ENCODE results near the gene ROBO1. TPM values are rescaled to one million over a fixed set of nuclear protein-coding genes. Genes with fewer than 3 reads are reported as not detected.

The ROBO1 gene
- total and polyA plus RNA-seq, 4 donors, result 1.0 to 30.3 (median 3.9) TPM

DNA sequence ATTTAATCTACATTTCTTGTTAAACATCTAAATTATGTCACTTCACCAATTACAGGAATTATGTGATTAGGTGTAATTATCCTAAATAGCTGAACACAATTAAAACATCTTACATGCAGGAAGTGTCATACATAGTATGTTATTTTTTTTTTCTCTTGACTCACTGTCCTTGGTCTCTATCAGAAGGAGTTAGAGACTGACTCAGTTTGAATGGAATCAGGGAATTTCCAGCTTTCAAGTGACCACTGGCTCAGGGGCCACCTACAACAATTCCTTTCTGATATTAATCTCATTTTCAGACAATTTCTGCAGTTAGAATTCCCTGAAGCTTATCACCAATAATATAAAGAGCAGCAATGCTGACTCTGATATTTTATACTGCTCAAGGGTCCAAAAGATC lies 400.7 kb downstream of the ROBO1 start:
- no peak for TF ChIP-seq EGR1 (IDR thresholded peaks at IDR 0.05; ENCODE audit: low read depth in 2 of 2)
- no peak for TF ChIP-seq JUND (IDR thresholded peaks at IDR 0.05)
- TF ChIP-seq, protein P1, sequence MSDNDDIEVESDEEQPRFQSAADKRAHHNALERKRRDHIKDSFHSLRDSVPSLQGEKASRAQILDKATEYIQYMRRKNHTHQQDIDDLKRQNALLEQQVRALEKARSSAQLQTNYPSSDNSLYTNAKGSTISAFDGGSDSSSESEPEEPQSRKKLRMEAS (IDR thresholded peaks at IDR 0.05), result no peak
- TF ChIP-seq, protein P2, sequence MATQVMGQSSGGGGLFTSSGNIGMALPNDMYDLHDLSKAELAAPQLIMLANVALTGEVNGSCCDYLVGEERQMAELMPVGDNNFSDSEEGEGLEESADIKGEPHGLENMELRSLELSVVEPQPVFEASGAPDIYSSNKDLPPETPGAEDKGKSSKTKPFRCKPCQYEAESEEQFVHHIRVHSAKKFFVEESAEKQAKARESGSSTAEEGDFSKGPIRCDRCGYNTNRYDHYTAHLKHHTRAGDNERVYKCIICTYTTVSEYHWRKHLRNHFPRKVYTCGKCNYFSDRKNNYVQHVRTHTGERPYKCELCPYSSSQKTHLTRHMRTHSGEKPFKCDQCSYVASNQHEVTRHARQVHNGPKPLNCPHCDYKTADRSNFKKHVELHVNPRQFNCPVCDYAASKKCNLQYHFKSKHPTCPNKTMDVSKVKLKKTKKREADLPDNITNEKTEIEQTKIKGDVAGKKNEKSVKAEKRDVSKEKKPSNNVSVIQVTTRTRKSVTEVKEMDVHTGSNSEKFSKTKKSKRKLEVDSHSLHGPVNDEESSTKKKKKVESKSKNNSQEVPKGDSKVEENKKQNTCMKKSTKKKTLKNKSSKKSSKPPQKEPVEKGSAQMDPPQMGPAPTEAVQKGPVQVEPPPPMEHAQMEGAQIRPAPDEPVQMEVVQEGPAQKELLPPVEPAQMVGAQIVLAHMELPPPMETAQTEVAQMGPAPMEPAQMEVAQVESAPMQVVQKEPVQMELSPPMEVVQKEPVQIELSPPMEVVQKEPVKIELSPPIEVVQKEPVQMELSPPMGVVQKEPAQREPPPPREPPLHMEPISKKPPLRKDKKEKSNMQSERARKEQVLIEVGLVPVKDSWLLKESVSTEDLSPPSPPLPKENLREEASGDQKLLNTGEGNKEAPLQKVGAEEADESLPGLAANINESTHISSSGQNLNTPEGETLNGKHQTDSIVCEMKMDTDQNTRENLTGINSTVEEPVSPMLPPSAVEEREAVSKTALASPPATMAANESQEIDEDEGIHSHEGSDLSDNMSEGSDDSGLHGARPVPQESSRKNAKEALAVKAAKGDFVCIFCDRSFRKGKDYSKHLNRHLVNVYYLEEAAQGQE (IDR thresholded peaks at IDR 0.05), result no peak
- TF ChIP-seq, protein P3, sequence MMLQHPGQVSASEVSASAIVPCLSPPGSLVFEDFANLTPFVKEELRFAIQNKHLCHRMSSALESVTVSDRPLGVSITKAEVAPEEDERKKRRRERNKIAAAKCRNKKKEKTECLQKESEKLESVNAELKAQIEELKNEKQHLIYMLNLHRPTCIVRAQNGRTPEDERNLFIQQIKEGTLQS (IDR thresholded peaks at IDR 0.05), result no peak
- TF ChIP-seq RAD21 (IDR thresholded peaks at IDR 0.05), result no peak
- TF ChIP-seq TAF1 (conservative IDR thresholded peaks at IDR 0.05), result no peak
- TF ChIP-seq, protein P4, sequence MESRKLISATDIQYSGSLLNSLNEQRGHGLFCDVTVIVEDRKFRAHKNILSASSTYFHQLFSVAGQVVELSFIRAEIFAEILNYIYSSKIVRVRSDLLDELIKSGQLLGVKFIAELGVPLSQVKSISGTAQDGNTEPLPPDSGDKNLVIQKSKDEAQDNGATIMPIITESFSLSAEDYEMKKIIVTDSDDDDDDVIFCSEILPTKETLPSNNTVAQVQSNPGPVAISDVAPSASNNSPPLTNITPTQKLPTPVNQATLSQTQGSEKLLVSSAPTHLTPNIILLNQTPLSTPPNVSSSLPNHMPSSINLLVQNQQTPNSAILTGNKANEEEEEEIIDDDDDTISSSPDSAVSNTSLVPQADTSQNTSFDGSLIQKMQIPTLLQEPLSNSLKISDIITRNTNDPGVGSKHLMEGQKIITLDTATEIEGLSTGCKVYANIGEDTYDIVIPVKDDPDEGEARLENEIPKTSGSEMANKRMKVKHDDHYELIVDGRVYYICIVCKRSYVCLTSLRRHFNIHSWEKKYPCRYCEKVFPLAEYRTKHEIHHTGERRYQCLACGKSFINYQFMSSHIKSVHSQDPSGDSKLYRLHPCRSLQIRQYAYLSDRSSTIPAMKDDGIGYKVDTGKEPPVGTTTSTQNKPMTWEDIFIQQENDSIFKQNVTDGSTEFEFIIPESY (IDR thresholded peaks at IDR 0.05), result no peak
- no peak for TF ChIP-seq RXRA (IDR thresholded peaks at IDR 0.05)
- TF ChIP-seq NR2F2 (IDR thresholded peaks at IDR 0.05), result no peak
- TF ChIP-seq YY1 (IDR thresholded peaks at IDR 0.05), result no peak
- no peak for TF ChIP-seq SP1 (IDR thresholded peaks at IDR 0.05)
- TF ChIP-seq HNF4G (IDR thresholded peaks at IDR 0.05), result no peak
- TF ChIP-seq, protein P5, sequence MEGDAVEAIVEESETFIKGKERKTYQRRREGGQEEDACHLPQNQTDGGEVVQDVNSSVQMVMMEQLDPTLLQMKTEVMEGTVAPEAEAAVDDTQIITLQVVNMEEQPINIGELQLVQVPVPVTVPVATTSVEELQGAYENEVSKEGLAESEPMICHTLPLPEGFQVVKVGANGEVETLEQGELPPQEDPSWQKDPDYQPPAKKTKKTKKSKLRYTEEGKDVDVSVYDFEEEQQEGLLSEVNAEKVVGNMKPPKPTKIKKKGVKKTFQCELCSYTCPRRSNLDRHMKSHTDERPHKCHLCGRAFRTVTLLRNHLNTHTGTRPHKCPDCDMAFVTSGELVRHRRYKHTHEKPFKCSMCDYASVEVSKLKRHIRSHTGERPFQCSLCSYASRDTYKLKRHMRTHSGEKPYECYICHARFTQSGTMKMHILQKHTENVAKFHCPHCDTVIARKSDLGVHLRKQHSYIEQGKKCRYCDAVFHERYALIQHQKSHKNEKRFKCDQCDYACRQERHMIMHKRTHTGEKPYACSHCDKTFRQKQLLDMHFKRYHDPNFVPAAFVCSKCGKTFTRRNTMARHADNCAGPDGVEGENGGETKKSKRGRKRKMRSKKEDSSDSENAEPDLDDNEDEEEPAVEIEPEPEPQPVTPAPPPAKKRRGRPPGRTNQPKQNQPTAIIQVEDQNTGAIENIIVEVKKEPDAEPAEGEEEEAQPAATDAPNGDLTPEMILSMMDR (IDR thresholded peaks at IDR 0.05; ENCODE audit: low read depth, low read length, missing input control), result no peak
- no peak for TF ChIP-seq GABPA (IDR thresholded peaks at IDR 0.05 in 1 of 2, conservative IDR thresholded peaks at IDR 0.05 in 1 of 2)
- no peak for TF ChIP-seq HNF4A (conservative IDR thresholded peaks at IDR 0.05)
- no peak for TF ChIP-seq FOXA1 (IDR thresholded peaks at IDR 0.05)
- TF ChIP-seq FOXA2 (IDR thresholded peaks at IDR 0.05), result no peak
- Histone ChIP-seq H3K4me3 (ENCODE audit: low read depth in 1 of 3, low read length in 3 of 3) (no peak overlapping the region), H3K4me1 (ENCODE audit: control insufficient read depth in 4 of 4, insufficient read depth in 4 of 4, low read length in 3 of 4) (peaks cover 0 to 3% (median 0%) of the 10 kb centered on the region in 4 donors), H3K36me3 (ENCODE audit: control insufficient read depth in 4 of 4, insufficient read depth in 3 of 4, low read depth in 1 of 4, low read length in 3 of 4) (no peaks in the 10 kb centered on the region), H3K9me3 (ENCODE audit: control insufficient read depth in 4 of 4, low read length in 3 of 4) (no peaks in the 10 kb centered on the region), H3K27me3 (ENCODE audit: control insufficient read depth in 4 of 4, insufficient read depth in 4 of 4, low read length in 3 of 4) (peaks cover 0 to 4% (median 0%) of the 10 kb centered on the region in 4 donors), H3K9ac (ENCODE audit: low read depth in 1 of 2, low read length in 2 of 2) (no peak overlapping the region), H3K27ac (ENCODE audit: low read depth in 1 of 2, low read length in 2 of 2) (no peak overlapping the region)
- DNase-seq (ENCODE audit: low spot score), result no peak
